ENCODE results near the gene TAS2R20. TPM values are rescaled to one million over a fixed set of nuclear protein-coding genes. Genes with fewer than 3 reads are reported as not detected.

TAS2R20 gene
- total RNA-seq, 1 experiment from 2014 or later, result 1.3 TPM

DNA sequence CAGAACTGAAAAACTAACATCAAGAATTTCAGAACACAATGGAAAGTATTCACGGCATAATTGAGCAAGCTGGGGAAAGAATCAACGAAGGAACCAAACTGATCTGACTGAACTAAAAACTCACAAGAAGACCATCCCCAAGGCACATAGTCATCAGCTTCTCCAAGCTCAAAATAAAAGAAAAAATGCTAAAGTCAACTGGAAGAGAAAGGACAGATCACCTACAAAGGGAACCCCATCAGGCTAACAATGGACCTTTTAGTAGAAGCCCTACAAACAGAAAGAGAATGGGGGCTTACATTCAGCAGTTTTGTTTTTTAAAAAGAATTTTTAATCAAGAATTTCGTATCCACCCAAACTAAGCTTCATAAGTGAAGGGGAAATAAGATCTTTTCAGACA lies 23.1 kb downstream of the TAS2R20 start:
- H3K4ac ChIP-seq (ENCODE audit: low read depth, low read length), result no peak overlapping the region
- H2BK120ac ChIP-seq (ENCODE audit: low read depth, low read length, poor library complexity, severe bottlenecking), result no peak overlapping the region
- TF ChIP-seq, protein P1, sequence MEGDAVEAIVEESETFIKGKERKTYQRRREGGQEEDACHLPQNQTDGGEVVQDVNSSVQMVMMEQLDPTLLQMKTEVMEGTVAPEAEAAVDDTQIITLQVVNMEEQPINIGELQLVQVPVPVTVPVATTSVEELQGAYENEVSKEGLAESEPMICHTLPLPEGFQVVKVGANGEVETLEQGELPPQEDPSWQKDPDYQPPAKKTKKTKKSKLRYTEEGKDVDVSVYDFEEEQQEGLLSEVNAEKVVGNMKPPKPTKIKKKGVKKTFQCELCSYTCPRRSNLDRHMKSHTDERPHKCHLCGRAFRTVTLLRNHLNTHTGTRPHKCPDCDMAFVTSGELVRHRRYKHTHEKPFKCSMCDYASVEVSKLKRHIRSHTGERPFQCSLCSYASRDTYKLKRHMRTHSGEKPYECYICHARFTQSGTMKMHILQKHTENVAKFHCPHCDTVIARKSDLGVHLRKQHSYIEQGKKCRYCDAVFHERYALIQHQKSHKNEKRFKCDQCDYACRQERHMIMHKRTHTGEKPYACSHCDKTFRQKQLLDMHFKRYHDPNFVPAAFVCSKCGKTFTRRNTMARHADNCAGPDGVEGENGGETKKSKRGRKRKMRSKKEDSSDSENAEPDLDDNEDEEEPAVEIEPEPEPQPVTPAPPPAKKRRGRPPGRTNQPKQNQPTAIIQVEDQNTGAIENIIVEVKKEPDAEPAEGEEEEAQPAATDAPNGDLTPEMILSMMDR (conservative IDR thresholded peaks at IDR 0.05), result no peak
- no peak overlapping the region for H3K56ac ChIP-seq (ENCODE audit: insufficient read length, low read depth, low read length)
- no peak for DNase-seq
- no peak overlapping the region for H3K23ac ChIP-seq (ENCODE audit: insufficient read length, low read depth, low read length)
- H2BK20ac ChIP-seq (ENCODE audit: low read depth, low read length, poor library complexity, severe bottlenecking), result no peak overlapping the region
- peaks cover 5% of the 10 kb centered on the region; the same call in 1 of the 2 replicates for H3K4me1 ChIP-seq (ENCODE audit: insufficient read depth, low read length)
- H3K4me2 ChIP-seq (ENCODE audit: insufficient read depth, insufficient read length, low read length), result no peak overlapping the region
- H4K91ac ChIP-seq (ENCODE audit: insufficient read length, low read depth, low read length), result no peak overlapping the region
- H3K27me3 ChIP-seq (ENCODE audit: insufficient read depth, low read length), result no peaks in the 10 kb centered on the region
- Mint-ChIP-seq H3K9me3 (peaks cover 0 to 7% of the 10 kb centered on the region in 2 experiments; a peak in 1 of 5 replicates), H3K36me3 (ENCODE audit: insufficient read depth in 1 of 3, low read depth in 3 of 3) (0 out of 7 replicates have a peak, but pooled peaks cover 0 to 6% (median 0%) of the 10 kb centered on the region in 3 experiments), H3K4me1 (peaks cover 50% of the 10 kb centered on the region in 2 experiments), H3K27ac (peak overlapping the region in 1 of 3 experiments; percentile 52; a peak in 3 of 7 replicates), H3K27me3 (ENCODE audit: low read depth) (no peaks in the 10 kb centered on the region), H3K4me3 (no peak overlapping the region)
- no peak overlapping the region for H2BK5ac ChIP-seq (ENCODE audit: insufficient read length, low read length)
- no peaks in the 10 kb centered on the region for H3K9me3 ChIP-seq (ENCODE audit: control insufficient read depth, low read depth, low read length)
- H4K8ac ChIP-seq (replicated peaks; ENCODE audit: insufficient read length, low read depth, low read length), result no peak overlapping the region
- H3K23me2 ChIP-seq (ENCODE audit: insufficient read length, low read depth, low read length, poor library complexity, severe bottlenecking), result no peaks in the 10 kb centered on the region
- H3K79me2 ChIP-seq (ENCODE audit: insufficient read depth, low read length), result no peaks in the 10 kb centered on the region
- H2BK12ac ChIP-seq (ENCODE audit: insufficient read length, low read depth, low read length), result no peak overlapping the region
- no peak overlapping the region for H3K18ac ChIP-seq (ENCODE audit: insufficient read length, low read depth, low read length)
- no CpG with 5 or more reads among the region's 3 CpGs for WGBS (ENCODE audit: extremely low coverage, insufficient read length, low lambda C conversion rate)
- no peak overlapping the region for H2AFZ ChIP-seq (ENCODE audit: low read length)
- no peak overlapping the region for H3T11ph ChIP-seq (ENCODE audit: low read length)
- H4K5ac ChIP-seq (ENCODE audit: insufficient read length, low read depth, low read length), result no peak overlapping the region
- H3K79me1 ChIP-seq (ENCODE audit: insufficient read depth, low read depth, low read length, poor library complexity, severe bottlenecking), result no peaks in the 10 kb centered on the region
- H2BK15ac ChIP-seq (ENCODE audit: low read depth, low read length), result no peak overlapping the region
- no peak overlapping the region for H2AK5ac ChIP-seq (ENCODE audit: insufficient read length, low read length)
- H3K14ac ChIP-seq (ENCODE audit: insufficient read depth, low read length), result no peak overlapping the region
- no peak overlapping the region for H3K27ac ChIP-seq (ENCODE audit: insufficient read length, low read depth, low read length)
- H3K9ac ChIP-seq (ENCODE audit: extremely low read depth, insufficient read length, low read length), result no peak overlapping the region
- no peaks in the 10 kb centered on the region for H4K20me1 ChIP-seq (ENCODE audit: control insufficient read depth, insufficient read depth, insufficient read length)
